Measurements from ENCODE around the gene GPR33.
"Not testable (repeated sequence)": the region's sequence is repeated elsewhere in the genome, so short reads cannot be mapped to it uniquely, and the experiment has no call there.

GPR33 gene

GRCh38 chr14:31487886-31488285 is at the start of gene GPR33:
GPR33 (minus strand) TSS chr14:31488039; CDS start chr14:31483965, 4,074 bp downstream.
- no peak for DNase-seq (ENCODE audit: low read depth)

GRCh38 chr14:31536201-31536960 is 48.5 kb upstream of the GPR33 start:
- no peak for DNase-seq (ENCODE audit: low read depth)

- no peak for DNase-seq (ENCODE audit: low read depth)
Observed at GRCh38 chr14:31530136-31530535, 42.3 kb upstream of the GPR33 start.

GRCh38 chr14:31529053-31529452 is 41.2 kb upstream of the GPR33 start:
- no peak for DNase-seq (ENCODE audit: low read depth)

- no peak for DNase-seq (ENCODE audit: low read depth)
Observed at GRCh38 chr14:31527546-31527945, 39.7 kb upstream of the GPR33 start.

- no peak for DNase-seq (ENCODE audit: low read depth)
Observed at GRCh38 chr14:31527087-31527486, 39.2 kb upstream of the GPR33 start.

- DNase-seq (ENCODE audit: low read depth), result no peak
Observed at GRCh38 chr14:31510855-31511254, 23.0 kb upstream of the GPR33 start.

GRCh38 chr14:31510222-31510621 is 22.4 kb upstream of the GPR33 start:
- no peak for DNase-seq (ENCODE audit: low read depth)

GRCh38 chr14:31508135-31508534 is 20.3 kb upstream of the GPR33 start:
- no peak for DNase-seq (ENCODE audit: low read depth)

- peak; percentile 29 for DNase-seq (ENCODE audit: low read depth)
Observed at GRCh38 chr14:31505411-31505810, 17.6 kb upstream of the GPR33 start.

GRCh38 chr14:31501870-31502269 is 14.0 kb upstream of the GPR33 start:
- no peak for DNase-seq (ENCODE audit: low read depth)

- DNase-seq (ENCODE audit: low read depth), result no peak
Observed at GRCh38 chr14:31492759-31493498, 5.1 kb upstream of the GPR33 start.

- no peak for DNase-seq (ENCODE audit: low read depth)
Observed at GRCh38 chr14:31489691-31490090, 1.9 kb upstream of the GPR33 start.

- DNase-seq (ENCODE audit: low read depth), result no peak
Observed at GRCh38 chr14:31486764-31487163, 1.1 kb downstream of the GPR33 start.

GRCh38 chr14:31484754-31485153 is 3.1 kb downstream of the GPR33 start:
- DNase-seq (ENCODE audit: low read depth), result no peak

GRCh38 chr14:31480156-31480555 is 7.7 kb downstream of the GPR33 start:
- no peak for DNase-seq (ENCODE audit: low read depth)

GRCh38 chr14:31479027-31479426 is 8.8 kb downstream of the GPR33 start:
- no peak for DNase-seq (ENCODE audit: low read depth)

GRCh38 chr14:31477248-31477647 is 10.6 kb downstream of the GPR33 start:
- no peak for DNase-seq (ENCODE audit: low read depth)

- DNase-seq (ENCODE audit: low read depth), result peak; percentile 4
Observed at GRCh38 chr14:31476131-31476866, 11.5 kb downstream of the GPR33 start.

GRCh38 chr14:31466554-31466953 is 21.3 kb downstream of the GPR33 start:
- DNase-seq (ENCODE audit: low read depth), result no peak

- DNase-seq (ENCODE audit: low read depth), result peak; percentile 82
Observed at GRCh38 chr14:31465111-31465510, 22.7 kb downstream of the GPR33 start.

GRCh38 chr14:31462450-31462849 is 25.4 kb downstream of the GPR33 start:
- DNase-seq (ENCODE audit: low read depth), result not testable (repeated sequence)

- DNase-seq (ENCODE audit: low read depth), result no peak
Observed at GRCh38 chr14:31461545-31461944, 26.3 kb downstream of the GPR33 start.

All from fibroblast of gingiva (primary cell).